SW480 (cell line): ENCODE data around the gene DMD.

Experiments
- DNase-seq: peaks from one replicate; pipeline ENCODE4 v3.0.0-alpha.2; 2016; ENCODE audit warnings: low spot score

DMD gene

GRCh38 chrX:31337332-31337731, 1874.0 kb downstream of the DMD start:
- no peak for DNase-seq

GRCh38 chrX:31336419-31336818, 1874.9 kb downstream of the DMD start:
- no peak for DNase-seq

DNA sequence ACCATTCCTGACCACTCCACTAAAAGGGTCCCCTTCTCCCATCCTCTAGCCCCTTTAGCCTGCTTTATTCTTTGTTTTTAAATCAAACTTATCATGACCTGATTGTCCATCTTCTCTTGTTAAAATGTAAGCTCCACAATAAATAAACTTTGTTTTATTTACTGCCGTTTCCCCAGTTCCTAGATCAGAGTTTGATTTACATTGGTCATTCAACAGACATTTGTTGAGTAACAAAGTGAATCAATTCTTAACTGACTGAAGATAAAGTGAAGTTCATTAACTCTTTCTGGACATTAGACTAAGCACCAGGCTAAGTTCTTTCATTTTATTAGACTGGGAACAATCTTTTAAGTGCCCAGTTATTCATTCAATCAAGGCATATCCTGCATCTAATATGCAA, 1876.4 kb downstream of the DMD start:
- no peak for DNase-seq

GRCh38 chrX:31333165-31333831, 1878.1 kb downstream of the DMD start:
- peak; percentile 19 for DNase-seq

GRCh38 chrX:31331928-31332327, 1879.4 kb downstream of the DMD start:
- DNase-seq: no peak

- DNase-seq: no peak
These were observed 1880.3 kb downstream of the DMD start for GRCh38 chrX:31331015-31331414.

GRCh38 chrX:31329298-31329697, 1882.1 kb downstream of the DMD start:
- DNase-seq: no peak

- DNase-seq: no peak
These were observed 1887.7 kb downstream of the DMD start for GRCh38 chrX:31323658-31324057.

GRCh38 chrX:31320740-31321139, 1890.6 kb downstream of the DMD start:
- no peak for DNase-seq

DNA sequence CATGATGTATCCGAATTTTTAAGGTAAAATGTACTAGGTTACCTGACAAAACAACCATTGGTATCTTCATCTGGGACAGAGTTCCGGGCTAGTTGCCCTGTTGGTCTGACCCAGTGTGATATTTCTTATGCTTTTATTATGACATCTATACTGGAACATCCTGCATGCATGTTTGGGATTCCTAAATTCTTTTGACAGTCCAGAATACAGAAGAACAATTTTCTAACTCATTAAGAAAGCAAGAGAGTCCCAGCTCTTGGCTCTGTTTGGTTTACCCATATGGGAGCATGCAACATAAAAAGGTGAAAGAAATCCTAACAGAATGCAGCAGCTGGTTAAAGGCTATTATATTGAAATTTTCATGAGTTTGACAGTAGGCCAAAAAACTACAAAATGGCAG, 1891.8 kb downstream of the DMD start:
- no peak for DNase-seq

DNA sequence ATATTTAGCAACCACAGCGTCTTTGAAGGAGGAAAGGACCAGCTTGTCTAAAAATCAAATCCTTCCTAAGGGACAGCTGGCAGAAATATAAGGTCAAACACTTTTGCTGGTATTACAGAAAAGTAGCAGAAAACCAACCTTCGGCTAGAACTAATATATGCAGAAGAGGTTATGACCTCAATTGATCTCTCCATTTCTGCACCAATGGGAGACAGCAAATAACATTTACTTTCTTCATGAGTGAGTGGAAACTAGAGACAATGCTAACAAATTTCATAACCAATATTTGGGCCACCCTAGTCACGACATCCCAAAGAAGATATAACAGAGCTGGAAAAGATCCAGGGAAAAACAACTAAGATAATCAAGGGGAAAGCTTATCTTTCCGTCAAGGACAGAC, 1892.5 kb downstream of the DMD start:
- no peak for DNase-seq

- DNase-seq: no peak
These were observed 1894.9 kb downstream of the DMD start for GRCh38 chrX:31316340-31316991.

GRCh38 chrX:31314921-31315320, 1896.4 kb downstream of the DMD start:
- no peak for DNase-seq

DNA sequence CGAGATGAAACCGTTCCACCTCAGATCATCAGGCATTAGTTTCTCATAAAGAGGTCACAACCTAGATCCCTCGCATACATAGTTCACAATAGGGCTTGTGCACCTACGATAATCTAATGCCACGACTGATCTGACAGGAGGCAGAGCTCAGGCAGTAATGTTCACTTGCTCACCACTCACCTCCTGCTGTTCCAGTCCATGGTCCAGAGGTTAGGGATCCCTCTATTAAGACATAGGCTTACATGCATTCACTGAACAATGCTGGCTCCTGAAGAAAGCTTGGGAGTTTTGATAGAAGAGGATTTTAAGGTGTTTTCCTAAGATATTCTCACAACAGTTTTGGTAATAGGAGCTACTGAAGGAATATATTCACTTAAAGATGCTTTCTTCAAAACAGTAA, 1903.4 kb downstream of the DMD start:
- DNase-seq: no peak

GRCh38 chrX:31302573-31303075, 1908.7 kb downstream of the DMD start:
- DNase-seq: no peak

DNA sequence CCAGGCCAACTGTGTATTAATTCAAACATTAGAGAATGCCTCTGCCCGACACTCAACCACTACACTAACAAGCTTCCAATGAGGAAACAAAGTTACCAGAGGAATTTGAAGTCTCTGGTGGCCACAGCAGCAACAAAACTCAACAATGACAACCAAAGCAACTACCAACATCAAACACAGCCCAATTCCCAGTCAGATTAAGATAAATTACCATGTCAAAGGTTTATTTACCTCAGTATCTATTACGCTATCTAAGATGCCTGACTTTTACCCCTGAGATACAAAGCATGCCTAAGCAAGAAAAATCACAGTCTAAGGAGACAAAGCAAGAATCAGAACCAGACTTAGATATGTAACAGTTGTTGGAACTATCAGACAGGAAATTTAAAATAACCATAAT, 1909.4 kb downstream of the DMD start:
- no peak for DNase-seq

DNA sequence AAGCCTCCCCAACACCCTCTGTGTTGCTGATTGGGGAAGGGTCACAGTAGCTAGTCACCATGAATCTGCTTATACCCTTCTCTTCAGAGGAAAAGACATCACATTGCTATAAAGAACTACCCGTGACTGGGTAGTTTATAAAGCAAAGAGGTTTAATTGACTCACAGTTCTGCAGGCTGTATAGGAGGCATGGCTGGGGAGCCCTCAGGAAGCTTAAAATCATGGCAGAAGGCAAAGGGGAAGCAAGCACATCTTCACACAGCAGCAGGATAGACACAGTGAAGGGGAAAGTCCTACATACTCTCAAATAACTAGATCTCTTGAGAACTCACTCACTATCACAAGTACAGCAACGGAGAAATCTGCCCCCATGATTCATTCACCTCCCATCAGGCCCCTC, 1910.1 kb downstream of the DMD start:
- DNase-seq: no peak

GRCh38 chrX:31298916-31299315, 1912.4 kb downstream of the DMD start:
- DNase-seq: no peak

DNA sequence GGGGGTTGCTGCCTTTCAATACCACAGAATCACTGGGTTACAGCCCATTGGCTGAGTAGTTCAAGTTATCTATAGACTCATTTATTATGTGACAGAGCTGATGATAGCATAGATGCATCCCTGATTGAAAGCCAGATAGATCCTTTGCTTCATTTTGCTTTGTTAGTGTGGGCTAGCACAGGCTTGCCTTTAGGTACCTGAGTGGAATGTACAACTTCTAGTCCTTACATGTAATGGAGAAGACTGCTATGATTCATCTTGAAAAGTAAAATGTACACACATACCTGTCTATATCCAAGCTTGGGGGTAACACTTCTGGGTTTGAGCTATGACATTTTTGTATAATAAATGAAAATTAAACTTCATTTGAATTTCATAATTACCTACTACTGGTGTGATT, 1913.5 kb downstream of the DMD start:
- no peak for DNase-seq

GRCh38 chrX:31294475-31294874, 1916.9 kb downstream of the DMD start:
- DNase-seq: no peak

DNA sequence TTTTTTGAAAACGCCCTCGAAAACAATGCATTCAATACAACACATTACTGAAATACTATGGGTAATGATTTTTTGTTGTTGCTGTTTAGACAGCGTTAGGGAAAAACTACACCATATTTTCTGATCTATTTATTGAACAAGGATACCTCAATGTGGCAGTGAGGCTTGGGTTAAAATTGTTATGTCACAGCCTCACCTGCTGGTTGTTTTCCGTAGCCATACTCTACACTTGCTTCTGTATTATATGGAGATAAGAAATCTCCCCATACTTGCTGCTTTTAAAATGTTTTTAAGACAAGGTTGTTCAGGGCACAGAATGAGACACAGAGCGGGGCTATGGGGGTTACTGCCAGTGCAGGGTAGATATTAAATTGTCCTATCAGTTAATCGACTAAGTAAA, 1917.9 kb downstream of the DMD start:
- DNase-seq: no peak

DNA sequence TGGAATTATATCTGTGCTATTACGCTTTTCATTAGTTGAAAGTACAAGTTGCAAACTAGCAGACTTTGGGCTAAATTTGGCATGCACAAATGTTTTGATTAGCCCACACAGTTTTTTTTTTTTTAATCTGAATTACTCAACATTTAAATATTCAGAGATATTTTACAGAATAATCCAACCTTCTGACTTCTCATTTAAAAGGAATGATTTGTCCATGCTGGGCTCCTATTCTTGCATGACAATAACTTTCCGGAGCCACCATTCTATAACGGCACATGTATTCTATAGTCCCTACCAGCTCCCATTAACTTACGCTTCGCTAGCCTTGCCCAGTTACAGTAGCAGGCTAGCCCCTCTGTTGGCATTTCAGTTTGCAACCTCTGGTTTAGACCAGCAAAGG, 1920.2 kb downstream of the DMD start:
- DNase-seq: no peak

DNA sequence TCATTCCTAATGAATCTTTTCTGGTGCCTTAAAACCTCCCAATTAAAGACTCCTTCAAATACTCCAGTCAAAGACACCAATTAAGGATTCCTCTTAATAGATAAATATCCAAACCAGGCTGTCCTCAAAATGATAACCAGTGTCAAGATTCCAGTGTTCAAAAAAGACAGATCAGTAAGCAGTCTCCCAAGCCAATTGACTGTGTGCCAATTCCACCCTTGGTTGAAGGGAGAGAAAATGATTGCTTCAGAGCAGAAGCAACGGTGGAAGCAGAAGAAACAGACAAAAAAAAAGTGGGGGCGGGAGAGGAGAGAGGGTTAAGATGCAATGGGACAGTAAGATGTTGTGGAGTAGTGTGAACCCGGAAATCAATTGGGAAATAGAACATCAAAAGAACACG, 1923.5 kb downstream of the DMD start:
- DNase-seq: no peak

DNA sequence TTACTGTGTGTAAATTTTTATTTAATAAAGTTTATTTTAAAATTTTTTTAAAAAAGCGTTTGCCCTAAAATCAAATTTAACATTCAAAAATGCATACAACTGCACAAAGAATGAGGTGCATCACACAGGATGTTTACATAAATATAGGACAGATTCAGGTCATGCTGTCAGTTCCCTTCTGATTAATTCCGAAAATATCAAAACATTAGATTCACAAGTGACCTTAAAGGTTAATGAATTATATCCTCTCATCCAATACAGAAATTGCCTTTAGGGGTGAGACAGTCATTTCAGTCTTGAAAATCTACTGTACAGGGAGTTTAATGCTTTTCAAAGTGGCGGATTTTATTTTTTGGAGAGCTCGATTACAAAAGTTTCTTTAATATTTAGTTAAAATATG, 1930.8 kb downstream of the DMD start:
- no peak for DNase-seq
